Left colon (tissue), 2 donors: ENCODE results near the gene SNPH. TPM values are rescaled to one million over a fixed set of nuclear protein-coding genes. Genes with fewer than 3 reads are reported as not detected.
A peak's percentile ranks its signal among the peaks of the same experiment; 100 is the strongest.

Experiments used
- ATAC-seq: fragments of 200-7000 bp; cut with Tn5 transposase; one replicate; pipeline ENCODE4 v1.9.1; 2020; ENCODE audit warnings: mild to moderate bottlenecking, moderate library complexity
- DNase-seq, 2 donors: peaks; one replicate each; pipeline ENCODE4 v3.0.0-alpha.2; 2020
- intact Hi-C, 2 donors: fragments of 100-400 bp; cut with DNase I in 1 of 2; cut with micrococcal nuclease in 1 of 2; formaldehyde crosslinking; loops; one replicate each; pipeline versions ENCODE4 v1.11.2 to v1.14.0; 2022; cut with DNase I, micrococcal nuclease
- total RNA-seq, 2 donors: library from RNA; stranded (reverse); fragmentation: NEBNext Ultra II Directional; extraction: Animal tissue kit (Norgen Biotek cat#: 25700); gene quantifications; one replicate each; pipeline ENCODE4 v1.2.1, GENCODE V29; 2021
- donor health status: DM: no; HTN: no; CAD: no.
- donor health status: DM: yes; HTN: yes; CAD: no.

The SNPH gene
- total RNA-seq, 2 donors from 2014 or later, result 1.4 to 2.4 TPM

- peak; percentile 95 for ATAC-seq
- DNase-seq, result no peak
- intact Hi-C loops, result no loop called here
These were observed 15.4 kb downstream of the SNPH start for GRCh38 chr20:1281279-1282057.

GRCh38 chr20:1282966-1283365, 16.9 kb downstream of the SNPH start:
- ATAC-seq (no peak), DNase-seq (no peak)
- intact Hi-C loops, result no loop called here

- ATAC-seq (no peak), DNase-seq (no peak)
- intact Hi-C loops, result no loop called here
These were observed 17.7 kb downstream of the SNPH start for GRCh38 chr20:1283522-1284510.

- ATAC-seq (no peak), DNase-seq (no peak)
- intact Hi-C loops, result no loop called here
These were observed 20.4 kb downstream of the SNPH start for GRCh38 chr20:1286267-1287024.

GRCh38 chr20:1287306-1287705, 21.2 kb downstream of the SNPH start:
- DNase-seq, result no peak
- ATAC-seq, result no peak
- intact Hi-C loops, result no loop called here

GRCh38 chr20:1287787-1288569, 21.9 kb downstream of the SNPH start:
- intact Hi-C loops, result no loop called here
- ATAC-seq, result no peak
- no peak for DNase-seq

- intact Hi-C loops, result no loop called here
- no peak for DNase-seq
- ATAC-seq, result no peak
These were observed 25.2 kb downstream of the SNPH start for GRCh38 chr20:1291191-1291741.

GRCh38 chr20:1292620-1293019, 26.5 kb downstream of the SNPH start:
- intact Hi-C loops, result no loop called here
- ATAC-seq (no peak), DNase-seq (no peak)

- DNase-seq, result no peak
- ATAC-seq, result no peak
- intact Hi-C loops, result no loop called here
These were observed 27.7 kb downstream of the SNPH start for GRCh38 chr20:1293641-1294379.

GRCh38 chr20:1294497-1294896, 28.4 kb downstream of the SNPH start:
- DNase-seq, result no peak
- intact Hi-C loops, result no loop called here
- ATAC-seq, result no peak

GRCh38 chr20:1295276-1295930, 29.3 kb downstream of the SNPH start:
- intact Hi-C loops, result no loop called here
- ATAC-seq, result no peak
- no peak for DNase-seq

GRCh38 chr20:1296117-1296610, 30.1 kb downstream of the SNPH start:
- intact Hi-C loops, result no loop called here

GRCh38 chr20:1296922-1297321, 30.8 kb downstream of the SNPH start:
- intact Hi-C loops, result no loop called here
- ATAC-seq (no peak), DNase-seq (no peak)

More at GRCh38 chr20:1296117-1296610, 30.1 kb downstream of the SNPH start:
- ATAC-seq (no peak), DNase-seq (no peak)

- intact Hi-C loops, result no loop called here
- ATAC-seq (no peak), DNase-seq (no peak)
These were observed 31.4 kb downstream of the SNPH start for GRCh38 chr20:1297486-1297885.

- ATAC-seq, result no peak
- intact Hi-C loops, result no loop called here
- DNase-seq, result no peak
These were observed 32.1 kb downstream of the SNPH start for GRCh38 chr20:1298166-1298565.

GRCh38 chr20:1298888-1299511, 32.9 kb downstream of the SNPH start:
- peak in 1 of 2 donors; percentile 4 for DNase-seq
- intact Hi-C loops, result no loop called here
- ATAC-seq, result no peak
